GM23338 (cell line): ENCODE results near the gene CMSS1.

Experiments
- CREB1 ChIP-seq: fragments of 250-450 bp; sonication (Bioruptor Pico); IDR thresholded peaks from 2 replicates; pipeline ENCODE4 v1.5.0; 2020; ENCODE audit warnings: low read depth, mild to moderate bottlenecking, moderate library complexity
- EZH2 ChIP-seq: fragments of 200-600 bp; sonication (generic); IDR thresholded peaks from one replicate; pipeline ENCODE4 v1.8.0; 2017; ENCODE audit warnings: antibody characterized with exemption, mild to moderate bottlenecking, low read depth; ENCODE audit not compliant: unreplicated experiment
- POLR2AphosphoS5 ChIP-seq: IDR thresholded peaks from 2 replicates; pipeline ENCODE4 v1.6.1; 2016; ENCODE audit warnings: antibody characterized with exemption, low read depth
- TF ChIP-seq, protein P1 (sequence below), 2 experiments: fragments of 200-600 bp in 1 of 2; sonication (generic) in 1 of 2; conservative IDR thresholded peaks; 2 replicates each; pipeline versions ENCODE4 v1.5.1 to v1.6.1; 2016 to 2017; ENCODE audit warnings: antibody characterized with exemption in 2 of 2, low read depth in 2 of 2, mild to moderate bottlenecking in 2 of 2, moderate library complexity in 1 of 2

DNA sequence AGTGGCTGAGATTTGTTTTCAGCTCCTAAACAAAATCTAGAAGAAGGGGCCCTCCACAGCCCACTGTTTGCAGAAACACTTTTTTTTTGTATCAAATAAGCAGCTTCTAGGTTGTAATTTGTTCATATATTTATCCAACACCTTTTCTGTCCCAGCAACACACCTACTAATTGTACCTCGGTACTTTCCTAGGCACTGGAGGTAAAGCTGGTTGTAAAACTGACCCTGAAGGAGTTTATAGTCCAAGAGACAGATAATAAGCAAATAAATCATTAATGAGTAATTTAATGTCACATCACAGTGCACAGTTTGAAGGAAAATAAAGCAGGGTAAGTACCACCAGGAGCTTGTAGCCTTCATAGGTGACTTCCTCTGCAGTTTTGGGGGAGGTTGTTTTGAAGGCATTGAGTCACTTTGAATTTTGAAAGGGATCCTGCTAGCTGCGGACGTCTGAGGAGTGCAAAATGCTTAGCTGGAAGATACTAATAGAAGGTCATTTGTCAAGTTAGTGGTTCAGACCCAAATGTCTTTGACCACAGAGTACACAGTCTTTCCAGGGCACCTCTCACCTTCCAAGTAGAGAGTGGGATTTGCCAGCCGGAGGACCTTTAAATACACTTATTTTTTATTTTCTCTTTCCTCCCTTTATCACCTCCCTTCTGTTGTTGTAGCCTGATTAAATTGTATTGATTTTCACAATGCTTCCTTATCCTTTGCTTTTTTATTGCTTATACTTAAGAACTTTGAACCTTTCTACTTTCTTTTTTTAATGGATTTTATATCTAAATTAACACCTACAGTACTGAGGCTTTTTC is 53.8 kb downstream of the CMSS1 start:
- TF ChIP-seq EZH2: no peak
- TF ChIP-seq, protein P1, sequence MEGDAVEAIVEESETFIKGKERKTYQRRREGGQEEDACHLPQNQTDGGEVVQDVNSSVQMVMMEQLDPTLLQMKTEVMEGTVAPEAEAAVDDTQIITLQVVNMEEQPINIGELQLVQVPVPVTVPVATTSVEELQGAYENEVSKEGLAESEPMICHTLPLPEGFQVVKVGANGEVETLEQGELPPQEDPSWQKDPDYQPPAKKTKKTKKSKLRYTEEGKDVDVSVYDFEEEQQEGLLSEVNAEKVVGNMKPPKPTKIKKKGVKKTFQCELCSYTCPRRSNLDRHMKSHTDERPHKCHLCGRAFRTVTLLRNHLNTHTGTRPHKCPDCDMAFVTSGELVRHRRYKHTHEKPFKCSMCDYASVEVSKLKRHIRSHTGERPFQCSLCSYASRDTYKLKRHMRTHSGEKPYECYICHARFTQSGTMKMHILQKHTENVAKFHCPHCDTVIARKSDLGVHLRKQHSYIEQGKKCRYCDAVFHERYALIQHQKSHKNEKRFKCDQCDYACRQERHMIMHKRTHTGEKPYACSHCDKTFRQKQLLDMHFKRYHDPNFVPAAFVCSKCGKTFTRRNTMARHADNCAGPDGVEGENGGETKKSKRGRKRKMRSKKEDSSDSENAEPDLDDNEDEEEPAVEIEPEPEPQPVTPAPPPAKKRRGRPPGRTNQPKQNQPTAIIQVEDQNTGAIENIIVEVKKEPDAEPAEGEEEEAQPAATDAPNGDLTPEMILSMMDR (conservative IDR thresholded peaks at IDR 0.05; ENCODE audit: low read depth in 2 of 2): no peak
- no peak for TF ChIP-seq POLR2AphosphoS5
- TF ChIP-seq CREB1 (CRISPR knock-in tag): no peak
